Measurements from ENCODE around the gene SYNGR2.
A peak's percentile ranks its signal among the peaks of the same experiment; 100 is the strongest.

SYNGR2 gene

DNA sequence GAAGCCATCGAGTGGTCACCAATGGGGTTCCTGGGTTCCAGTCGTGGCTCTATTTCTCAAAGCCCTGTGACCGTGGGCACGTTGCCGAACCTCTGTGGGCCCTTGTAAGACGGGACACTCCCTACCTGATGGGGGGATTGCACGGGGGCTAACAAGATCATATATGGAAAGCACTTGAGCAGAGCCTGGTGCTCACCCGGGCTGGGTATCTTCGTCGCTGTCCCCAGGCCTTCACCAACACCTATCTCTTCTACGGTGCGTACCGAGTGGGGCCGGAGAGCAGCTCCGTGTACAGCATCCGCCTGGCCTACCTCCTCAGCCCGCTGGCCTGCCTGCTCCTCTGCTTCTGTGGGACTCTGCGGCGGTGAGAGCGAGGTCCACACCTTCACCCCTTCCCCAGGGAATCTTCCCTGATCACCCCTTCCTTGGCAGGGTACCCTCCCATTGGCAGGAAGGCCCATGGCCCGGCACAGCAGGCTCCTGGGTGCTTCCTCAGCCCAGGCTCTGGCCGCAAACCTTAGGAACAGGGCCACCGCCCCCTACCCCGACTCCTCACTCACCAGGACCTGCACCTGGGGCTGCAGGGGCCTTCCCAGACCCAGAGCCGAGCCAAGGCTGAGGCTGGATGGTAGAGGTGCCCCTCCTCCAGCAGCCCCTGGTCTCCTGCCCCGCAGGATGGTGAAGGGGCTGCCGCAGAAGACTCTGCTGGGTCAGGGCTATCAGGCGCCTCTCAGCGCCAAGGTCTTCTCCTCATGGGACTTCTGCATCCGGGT lies 35.0 kb upstream of the SYNGR2 start:
- H3K4me3 ChIP-seq (replicated peaks; ENCODE audit: insufficient read depth, low read length): no peak overlapping the region; the same call in none of the 2 replicates
- H3K27ac ChIP-seq (replicated peaks): peak overlapping the region; percentile 93
- TF ChIP-seq GABPA (IDR thresholded peaks at IDR 0.05; ENCODE audit: low read depth): no peak
- no peak for TF ChIP-seq POLR2AphosphoS5 (IDR thresholded peaks at IDR 0.05; ENCODE audit: low read depth)
- TF ChIP-seq, protein P1, sequence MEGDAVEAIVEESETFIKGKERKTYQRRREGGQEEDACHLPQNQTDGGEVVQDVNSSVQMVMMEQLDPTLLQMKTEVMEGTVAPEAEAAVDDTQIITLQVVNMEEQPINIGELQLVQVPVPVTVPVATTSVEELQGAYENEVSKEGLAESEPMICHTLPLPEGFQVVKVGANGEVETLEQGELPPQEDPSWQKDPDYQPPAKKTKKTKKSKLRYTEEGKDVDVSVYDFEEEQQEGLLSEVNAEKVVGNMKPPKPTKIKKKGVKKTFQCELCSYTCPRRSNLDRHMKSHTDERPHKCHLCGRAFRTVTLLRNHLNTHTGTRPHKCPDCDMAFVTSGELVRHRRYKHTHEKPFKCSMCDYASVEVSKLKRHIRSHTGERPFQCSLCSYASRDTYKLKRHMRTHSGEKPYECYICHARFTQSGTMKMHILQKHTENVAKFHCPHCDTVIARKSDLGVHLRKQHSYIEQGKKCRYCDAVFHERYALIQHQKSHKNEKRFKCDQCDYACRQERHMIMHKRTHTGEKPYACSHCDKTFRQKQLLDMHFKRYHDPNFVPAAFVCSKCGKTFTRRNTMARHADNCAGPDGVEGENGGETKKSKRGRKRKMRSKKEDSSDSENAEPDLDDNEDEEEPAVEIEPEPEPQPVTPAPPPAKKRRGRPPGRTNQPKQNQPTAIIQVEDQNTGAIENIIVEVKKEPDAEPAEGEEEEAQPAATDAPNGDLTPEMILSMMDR (IDR thresholded peaks at IDR 0.05; ENCODE audit: insufficient read depth, low read length): no peak
- TF ChIP-seq SPI1 (IDR thresholded peaks at IDR 0.05; ENCODE audit: borderline replicate concordance, low read depth): no peak
- TF ChIP-seq, protein P2, sequence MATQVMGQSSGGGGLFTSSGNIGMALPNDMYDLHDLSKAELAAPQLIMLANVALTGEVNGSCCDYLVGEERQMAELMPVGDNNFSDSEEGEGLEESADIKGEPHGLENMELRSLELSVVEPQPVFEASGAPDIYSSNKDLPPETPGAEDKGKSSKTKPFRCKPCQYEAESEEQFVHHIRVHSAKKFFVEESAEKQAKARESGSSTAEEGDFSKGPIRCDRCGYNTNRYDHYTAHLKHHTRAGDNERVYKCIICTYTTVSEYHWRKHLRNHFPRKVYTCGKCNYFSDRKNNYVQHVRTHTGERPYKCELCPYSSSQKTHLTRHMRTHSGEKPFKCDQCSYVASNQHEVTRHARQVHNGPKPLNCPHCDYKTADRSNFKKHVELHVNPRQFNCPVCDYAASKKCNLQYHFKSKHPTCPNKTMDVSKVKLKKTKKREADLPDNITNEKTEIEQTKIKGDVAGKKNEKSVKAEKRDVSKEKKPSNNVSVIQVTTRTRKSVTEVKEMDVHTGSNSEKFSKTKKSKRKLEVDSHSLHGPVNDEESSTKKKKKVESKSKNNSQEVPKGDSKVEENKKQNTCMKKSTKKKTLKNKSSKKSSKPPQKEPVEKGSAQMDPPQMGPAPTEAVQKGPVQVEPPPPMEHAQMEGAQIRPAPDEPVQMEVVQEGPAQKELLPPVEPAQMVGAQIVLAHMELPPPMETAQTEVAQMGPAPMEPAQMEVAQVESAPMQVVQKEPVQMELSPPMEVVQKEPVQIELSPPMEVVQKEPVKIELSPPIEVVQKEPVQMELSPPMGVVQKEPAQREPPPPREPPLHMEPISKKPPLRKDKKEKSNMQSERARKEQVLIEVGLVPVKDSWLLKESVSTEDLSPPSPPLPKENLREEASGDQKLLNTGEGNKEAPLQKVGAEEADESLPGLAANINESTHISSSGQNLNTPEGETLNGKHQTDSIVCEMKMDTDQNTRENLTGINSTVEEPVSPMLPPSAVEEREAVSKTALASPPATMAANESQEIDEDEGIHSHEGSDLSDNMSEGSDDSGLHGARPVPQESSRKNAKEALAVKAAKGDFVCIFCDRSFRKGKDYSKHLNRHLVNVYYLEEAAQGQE (IDR thresholded peaks at IDR 0.05; ENCODE audit: insufficient replicate concordance, low read depth): no peak
- DNase-seq (ENCODE audit: low read depth in 1 of 2, low spot score in 1 of 2): no peak
- H3K27me3 ChIP-seq (ENCODE audit: insufficient read depth, poor library complexity, severe bottlenecking): no peaks in the 10 kb centered on the region

DNA sequence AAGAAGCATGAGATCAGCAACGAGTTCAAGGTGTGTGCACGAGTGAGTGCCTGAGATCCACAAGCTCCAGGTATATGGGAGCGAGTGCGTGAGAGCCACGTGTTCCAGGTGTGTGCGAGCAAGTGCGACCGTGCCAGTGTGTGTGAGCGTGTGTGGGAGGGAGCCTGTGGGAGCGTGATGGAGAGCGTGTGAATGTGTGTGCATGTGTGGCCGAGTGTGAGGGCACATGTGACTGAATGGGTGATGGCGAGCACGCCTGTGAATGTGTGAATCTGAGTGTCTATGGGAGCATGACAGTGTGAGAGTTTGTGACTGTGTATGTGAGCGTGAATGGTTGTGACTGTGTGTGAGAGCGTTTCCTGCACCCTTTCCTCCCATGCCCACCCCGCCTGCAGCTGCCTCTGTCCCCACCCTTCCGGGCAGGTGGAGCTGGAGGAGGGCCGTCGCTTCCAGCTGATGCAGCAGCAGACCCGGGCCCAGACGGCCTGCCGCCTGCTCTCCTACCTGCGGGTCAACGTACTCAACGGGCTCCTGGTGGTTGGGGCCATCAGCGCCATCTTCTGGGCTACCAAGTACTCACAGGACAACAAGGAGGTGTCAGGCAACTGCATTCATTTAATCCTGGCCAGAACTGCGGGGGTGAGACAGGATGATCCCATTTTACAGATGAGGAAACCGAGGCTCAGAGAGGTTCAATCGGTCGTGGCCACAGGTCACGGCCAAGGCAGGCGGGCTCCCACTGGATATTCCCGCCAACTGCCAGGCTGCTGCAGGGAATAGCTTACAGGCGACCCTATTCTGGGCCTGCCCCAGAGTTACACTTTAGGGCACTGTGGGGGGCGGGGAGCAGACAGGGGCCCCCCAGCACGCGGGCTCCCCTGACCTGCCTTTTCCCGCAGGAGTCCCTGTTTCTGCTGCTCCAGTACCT lies 34.1 kb upstream of the SYNGR2 start:
- DNase-seq (ENCODE audit: low read depth in 1 of 2, low spot score in 1 of 2): peak in 1 of 2 experiments; percentile 75

More for the DNA sequence above, 34.1 kb upstream of the SYNGR2 start:
- Histone ChIP-seq H3K27me3 (ENCODE audit: insufficient read depth, poor library complexity, severe bottlenecking) (no peaks in the 10 kb centered on the region), H3K4me3 (replicated peaks; ENCODE audit: insufficient read depth, low read length) (no peak overlapping the region; the same call in 1 of the 2 replicates), H3K27ac (replicated peaks) (no peak overlapping the region)
- TF ChIP-seq SPI1 (IDR thresholded peaks at IDR 0.05; ENCODE audit: borderline replicate concordance, low read depth): no peak
- TF ChIP-seq, protein P1 (IDR thresholded peaks at IDR 0.05; ENCODE audit: insufficient read depth, low read length): peak; percentile 33
- TF ChIP-seq POLR2AphosphoS5 (IDR thresholded peaks at IDR 0.05; ENCODE audit: low read depth): peak; percentile 38; the same call in 1 of the 2 replicates
- TF ChIP-seq, protein P2 (IDR thresholded peaks at IDR 0.05; ENCODE audit: insufficient replicate concordance, low read depth): no peak
- no peak for TF ChIP-seq GABPA (IDR thresholded peaks at IDR 0.05; ENCODE audit: low read depth)
